GM12874 (cell line): ENCODE measurements around the gene GPR150.

Experiments used
- CTCF ChIP-seq: IDR thresholded peaks from 2 replicates; pipeline ENCODE4 v1.5.1; 2011; ENCODE audit warnings: low read depth, mild to moderate bottlenecking, control low read depth, low read length, moderate library complexity; ENCODE audit not compliant: insufficient read depth

GPR150 gene

GRCh38 chr5:95599252-95599651 is 20.6 kb upstream of the GPR150 start:
- no peak for TF ChIP-seq CTCF

- TF ChIP-seq CTCF: no peak
Measured at GRCh38 chr5:95600557-95600956, 19.3 kb upstream of the GPR150 start.

- no peak for TF ChIP-seq CTCF
Measured at GRCh38 chr5:95605786-95606185, 14.1 kb upstream of the GPR150 start.

GRCh38 chr5:95606419-95606818 is 13.5 kb upstream of the GPR150 start:
- TF ChIP-seq CTCF: no peak

GRCh38 chr5:95609711-95610110 is 10.2 kb upstream of the GPR150 start:
- TF ChIP-seq CTCF: no peak

GRCh38 chr5:95610546-95610945 is 9.3 kb upstream of the GPR150 start:
- no peak for TF ChIP-seq CTCF

GRCh38 chr5:95611396-95611795 is 8.5 kb upstream of the GPR150 start:
- TF ChIP-seq CTCF: no peak

GRCh38 chr5:95613514-95613913 is 6.4 kb upstream of the GPR150 start:
- no peak for TF ChIP-seq CTCF
